Vagina (tissue), 2 donors: ENCODE data around the gene HMBS. TPM values are rescaled to one million over a fixed set of nuclear protein-coding genes. Genes with fewer than 3 reads are reported as not detected.

Experiments used
- DNase-seq, 2 donors: peaks; one replicate each; pipeline ENCODE4 v3.0.0-alpha.2; 2017; ENCODE audit errors: extremely low spot score in 2 of 2
- H3K27ac ChIP-seq: fragments of 200-600 bp; sonication (generic); one replicate; pipeline ENCODE4 v1.5.1; 2019
- H3K27me3 ChIP-seq: fragments of 200-600 bp; sonication (generic); one replicate; pipeline ENCODE4 v1.5.1; 2019
- H3K36me3 ChIP-seq, 2 donors: fragments of 200-600 bp; sonication (generic); one replicate each; pipeline ENCODE4 v1.5.1; 2017 to 2019
- H3K4me1 ChIP-seq: fragments of 200-600 bp; sonication (generic); one replicate; pipeline ENCODE4 v1.5.1; 2019
- H3K4me3 ChIP-seq, 2 donors: fragments of 200-600 bp; sonication (generic); 1 replicate in 1 of 2; 2 replicates in 1 of 2; pipeline ENCODE4 v1.5.1; 2016 to 2019
- H3K9me3 ChIP-seq: fragments of 200-600 bp; sonication (generic); one replicate; pipeline ENCODE4 v1.5.1; 2019
- CTCF ChIP-seq, 3 experiments: fragments of 450-650 bp in 2 of 3; fragments of 200-600 bp in 1 of 3; sonication (generic) in 1 of 3; IDR thresholded peaks; one replicate each; pipeline ENCODE4 v1.5.1; 2017 to 2019; ENCODE audit warnings: antibody characterized with exemption in 3 of 3, mild to moderate bottlenecking in 2 of 3, moderate library complexity in 2 of 3
- POLR2A ChIP-seq, 2 donors: fragments of 450-650 bp; IDR thresholded peaks; one replicate each; pipeline ENCODE4 v1.6.1; 2017; ENCODE audit warnings: antibody characterized with exemption in 2 of 2, mild to moderate bottlenecking in 2 of 2, moderate library complexity in 2 of 2
- POLR2AphosphoS5 ChIP-seq, 2 donors: sonication (generic); formaldehyde crosslinking; IDR thresholded peaks; one replicate each; pipeline ENCODE4 v1.9.0; 2017; ENCODE audit warnings: antibody characterized with exemption in 2 of 2, mild to moderate bottlenecking in 2 of 2, low read depth in 1 of 2; ENCODE audit not compliant: insufficient read depth in 1 of 2
- intact Hi-C: fragments of 100-400 bp; cut with DNase I; formaldehyde crosslinking; loops from one replicate; pipeline ENCODE4 v1.15.1; 2023
- total RNA-seq: library from RNA; depleted of rRNA; stranded (reverse); fragments of >200 nt; gene quantifications from one replicate; pipeline ENCODE4 v1.2.3, GENCODE V29; 2016

HMBS gene
- total RNA-seq, 1 donor from 2014 or later = 13.5 TPM

GRCh38 chr11:119065369-119065768, 19.3 kb upstream of the HMBS start:
- peaks cover 0 to 5% of the 10 kb centered on the region in 2 donors for H3K36me3 ChIP-seq
- H3K4me1 ChIP-seq = peaks cover 38% of the 10 kb centered on the region
- H3K4me3 ChIP-seq = no peak overlapping the region
- no peaks in the 10 kb centered on the region for H3K27me3 ChIP-seq
- H3K9me3 ChIP-seq = no peaks in the 10 kb centered on the region
- intact Hi-C loops = no loop called here
- no peak for DNase-seq
- H3K27ac ChIP-seq = no peak overlapping the region
- no peak for TF ChIP-seq POLR2AphosphoS5 (IDR thresholded peaks at IDR 0.05; ENCODE audit: insufficient read depth in 1 of 2, low read depth in 1 of 2)

- peak; percentile 94 to 98 for TF ChIP-seq POLR2AphosphoS5 (IDR thresholded peaks at IDR 0.05; ENCODE audit: insufficient read depth in 1 of 2, low read depth in 1 of 2)
- peak in 1 of 3 experiments; percentile 29 for TF ChIP-seq CTCF (IDR thresholded peaks at IDR 0.05)
- TF ChIP-seq POLR2A (IDR thresholded peaks at IDR 0.05) = no peak
- DNase-seq = peak in 1 of 2 donors; percentile 97
- peaks cover 3 to 26% of the 10 kb centered on the region in 2 donors for H3K36me3 ChIP-seq
- no peaks in the 10 kb centered on the region for H3K27me3 ChIP-seq
- peak within 1 kb of the TSS; percentile 91 for H3K27ac ChIP-seq
- H3K4me3 ChIP-seq = peak within 1 kb of the TSS; percentile 86 to 95
- H3K9me3 ChIP-seq = no peaks in the 10 kb centered on the region
- H3K4me1 ChIP-seq = peaks cover 36% of the 10 kb centered on the region
- intact Hi-C loops = no loop called here
Observed at GRCh38 chr11:119067371-119068222, 17.1 kb upstream of the HMBS start, which contains the start of gene VPS11. TSS of gene VPS11 (plus strand) at chr11:119067818. CDS start at chr11:119067824, 6 bp downstream.

- intact Hi-C loops = no loop called here
- no peak for DNase-seq
- no peaks in the 10 kb centered on the region for H3K4me1 ChIP-seq
- TF ChIP-seq POLR2AphosphoS5 (IDR thresholded peaks at IDR 0.05; ENCODE audit: insufficient read depth in 1 of 2, low read depth in 1 of 2) = no peak
- no peak for TF ChIP-seq CTCF (IDR thresholded peaks at IDR 0.05)
- no peak for TF ChIP-seq POLR2A (IDR thresholded peaks at IDR 0.05)
- no peak overlapping the region for H3K4me3 ChIP-seq
- H3K9me3 ChIP-seq = no peaks in the 10 kb centered on the region
- H3K27ac ChIP-seq = no peak overlapping the region
- no peaks in the 10 kb centered on the region for H3K27me3 ChIP-seq
- peaks cover 0 to 96% of the 10 kb centered on the region in 2 donors for H3K36me3 ChIP-seq
Observed at GRCh38 chr11:119077839-119078238, 6.8 kb upstream of the HMBS start.

GRCh38 chr11:119078675-119079420, 5.8 kb upstream of the HMBS start:
- intact Hi-C loops = no loop called here
- Histone ChIP-seq H3K27me3 (no peaks in the 10 kb centered on the region), H3K27ac (no peak overlapping the region), H3K4me3 (no peak overlapping the region), H3K36me3 (peaks cover 0 to 86% of the 10 kb centered on the region in 2 donors), H3K4me1 (no peaks in the 10 kb centered on the region), H3K9me3 (no peaks in the 10 kb centered on the region)
- TF ChIP-seq CTCF (IDR thresholded peaks at IDR 0.05) = no peak
- no peak for TF ChIP-seq POLR2AphosphoS5 (IDR thresholded peaks at IDR 0.05; ENCODE audit: insufficient read depth in 1 of 2, low read depth in 1 of 2)
- no peak for TF ChIP-seq POLR2A (IDR thresholded peaks at IDR 0.05)
- DNase-seq = no peak

- Histone ChIP-seq H3K4me3 (no peak overlapping the region), H3K27me3 (no peaks in the 10 kb centered on the region), H3K36me3 (peaks cover 0 to 56% of the 10 kb centered on the region in 2 donors), H3K4me1 (peaks cover 16% of the 10 kb centered on the region), H3K9me3 (no peaks in the 10 kb centered on the region), H3K27ac (no peak overlapping the region)
- DNase-seq = no peak
- intact Hi-C loops = loop anchor here (1.0 kb wide), 1 partner anchor 63 kb away; the partner anchor contains the start of genes RPS25 and TRAPPC4
- TF ChIP-seq POLR2AphosphoS5 (IDR thresholded peaks at IDR 0.05; ENCODE audit: insufficient read depth in 1 of 2, low read depth in 1 of 2) (no peak), POLR2A (IDR thresholded peaks at IDR 0.05) (no peak), CTCF (IDR thresholded peaks at IDR 0.05) (no peak)
Observed at GRCh38 chr11:119081682-119082260, 2.9 kb upstream of the HMBS start.
